NT2/D1 (cell line): Measurements from ENCODE around the gene DGCR6L.
"Not testable (repeated sequence)": the region's sequence is repeated elsewhere in the genome, so short reads cannot be mapped to it uniquely, and the experiment has no call there.

Experiments
- SUZ12 ChIP-seq: IDR thresholded peaks from 2 replicates; pipeline ENCODE4 v1.6.1; 2011; ENCODE audit not compliant: insufficient read length, insufficient read depth; ENCODE audit errors: extremely low read depth
- YY1 ChIP-seq: IDR thresholded peaks from 2 replicates; pipeline ENCODE4 v1.6.1; 2011; ENCODE audit not compliant: insufficient read length, insufficient read depth
- ZNF274 ChIP-seq: IDR thresholded peaks from 2 replicates; pipeline ENCODE4 v1.6.1; 2011; ENCODE audit warnings: mild to moderate bottlenecking, low read depth, low read length

- not testable (repeated sequence) for TF ChIP-seq SUZ12, YY1, ZNF274
These were observed 39.7 kb downstream of the DGCR6L start for GRCh38 chr22:20280163-20280562.
